GM23248 (cell line): ENCODE measurements around the gene FUOM. TPM values are rescaled to one million over a fixed set of nuclear protein-coding genes. Genes with fewer than 3 reads are reported as not detected.
"Not testable (repeated sequence)": the region's sequence is repeated elsewhere in the genome, so short reads cannot be mapped to it uniquely, and the experiment has no call there.

Experiments
- DNase-seq: peaks from one replicate; pipeline ENCODE4 v3.0.0-alpha.2; 2015
- H2AFZ ChIP-seq: fragments of 200-600 bp; sonication (generic); 2 replicates; pipeline ENCODE4 v1.6.1; 2016; ENCODE audit warnings: antibody characterized with exemption
- H3F3A ChIP-seq: fragments of 200-600 bp; sonication (generic); 2 replicates; pipeline ENCODE4 v1.6.1; 2016; ENCODE audit warnings: mild to moderate bottlenecking, antibody characterized with exemption, mixed run types; ENCODE audit not compliant: insufficient read depth
- H3K27ac ChIP-seq: fragments of 200-600 bp; sonication (generic); 2 replicates; pipeline ENCODE4 v1.5.1; 2016; ENCODE audit warnings: mild to moderate bottlenecking
- H3K27me3 ChIP-seq: fragments of 200-600 bp; sonication (generic); replicated peaks from 2 replicates; pipeline ENCODE4 v1.6.1; 2016; ENCODE audit warnings: mild to moderate bottlenecking; ENCODE audit not compliant: insufficient read depth
- H3K36me3 ChIP-seq: fragments of 200-600 bp; sonication (generic); 2 replicates; pipeline ENCODE4 v1.6.1; 2016; ENCODE audit warnings: low read depth, mild to moderate bottlenecking
- H3K4me1 ChIP-seq: fragments of 200-600 bp; sonication (generic); 2 replicates; pipeline ENCODE4 v1.6.1; 2016; ENCODE audit warnings: mild to moderate bottlenecking; ENCODE audit not compliant: insufficient read depth
- H3K4me2 ChIP-seq: fragments of 200-600 bp; sonication (generic); one replicate; pipeline ENCODE4 v1.6.1; 2016; ENCODE audit warnings: mild to moderate bottlenecking; ENCODE audit not compliant: unreplicated experiment
- H3K4me3 ChIP-seq: fragments of 200-600 bp; sonication (generic); 2 replicates; pipeline ENCODE4 v1.5.1; 2016; ENCODE audit warnings: mild to moderate bottlenecking
- H3K79me2 ChIP-seq: fragments of 200-600 bp; sonication (generic); 2 replicates; pipeline ENCODE4 v1.6.1; 2016; ENCODE audit warnings: mild to moderate bottlenecking; ENCODE audit not compliant: insufficient read depth
- H3K9ac ChIP-seq: fragments of 200-600 bp; sonication (generic); 2 replicates; pipeline ENCODE4 v1.6.1; 2016; ENCODE audit warnings: mild to moderate bottlenecking
- H3K9me2 ChIP-seq: fragments of 200-600 bp; sonication (generic); 2 replicates; pipeline ENCODE4 v1.6.1; 2016; ENCODE audit warnings: mixed run types, mild to moderate bottlenecking, moderate library complexity; ENCODE audit not compliant: insufficient read depth
- H3K9me3 ChIP-seq: fragments of 200-600 bp; sonication (generic); one replicate; pipeline ENCODE4 v1.6.1; 2017; ENCODE audit warnings: low read depth
- H4K20me1 ChIP-seq: fragments of 200-600 bp; sonication (generic); 2 replicates; pipeline ENCODE4 v1.6.0; 2016; ENCODE audit not compliant: insufficient read depth
- EZH2 ChIP-seq: fragments of 200-600 bp; sonication (generic); IDR thresholded peaks from 2 replicates; pipeline ENCODE4 v1.6.1; 2018; ENCODE audit warnings: antibody characterized with exemption, mild to moderate bottlenecking; ENCODE audit not compliant: insufficient read depth, poor library complexity, severe bottlenecking
- EZH2phosphoT487 ChIP-seq: fragments of 200-600 bp; sonication (generic); IDR thresholded peaks from 2 replicates; pipeline ENCODE4 v1.6.1; 2018; ENCODE audit warnings: antibody characterized with exemption, moderate library complexity, mild to moderate bottlenecking, low read depth; ENCODE audit not compliant: insufficient read depth
- WGBS, 2 experiments: methylation state at CpG; one replicate each; pipeline ENCODE4 v1.1.6; 2015 to 2017; ENCODE audit warnings: low lambda C conversion rate in 2 of 2, low coverage in 1 of 2; ENCODE audit errors: missing lambda C conversion rate in 2 of 2; 5-methylcytosine and 5-hydroxymethylcytosine counted together
- in situ Hi-C: fragments of 300-500 bp; cut with MboI; formaldehyde crosslinking; loops from 2 replicates; pipeline ENCODE4 v1.15.0; 2020
- polyA plus RNA-seq: library from polyadenylated mRNA; unstranded; fragments of >200 nt; fragmentation: Nextera tagmentation; extraction: Ambion mirVana; gene quantifications from 2 replicates; pipeline ENCODE4 v1.2.1, GENCODE V29; 2016
- total RNA-seq: library from RNA; depleted of rRNA; stranded (reverse); fragments of >200 nt; shearing (Covaris generic); gene quantifications from 2 replicates; pipeline ENCODE4 v1.2.3, GENCODE V29; 2014

Gene FUOM
- total and polyA plus RNA-seq, 2 experiments from 2014 or later: 21.5 to 24.5 TPM

GRCh38 chr10:133324198-133324792 is 33.5 kb downstream of the FUOM start:
- DNase-seq: peak; percentile 72
- Histone ChIP-seq H3K27ac (no peak overlapping the region), H4K20me1 (no peaks in the 10 kb centered on the region), H3K27me3 (peaks cover 30% of the 10 kb centered on the region), H3K4me3 (no peak overlapping the region), H3K9me3 (no peaks in the 10 kb centered on the region), H3K79me2 (no peaks in the 10 kb centered on the region), H3K4me1 (peaks cover 2% of the 10 kb centered on the region; the same call in 1 of the 2 replicates), H3K4me2 (no peak overlapping the region), H3K9me2 (no peaks in the 10 kb centered on the region), H2AFZ (no peak overlapping the region), H3F3A (peaks cover 3% of the 10 kb centered on the region; the same call in 1 of the 2 replicates), H3K9ac (no peak overlapping the region), H3K36me3 (no peaks in the 10 kb centered on the region)
- in situ Hi-C loops: no loop called here
- TF ChIP-seq EZH2phosphoT487: no peak
- WGBS, 2 experiments: 1 to 4% methylated on average over 7 to 13 of the region's 13 CpGs

- H3K4me3 ChIP-seq, H3K9ac ChIP-seq, H3K9me2 ChIP-seq, H3K27ac ChIP-seq, H3F3A ChIP-seq, H3K4me1 ChIP-seq, H3K4me2 ChIP-seq, H4K20me1 ChIP-seq, H2AFZ ChIP-seq, H3K36me3 ChIP-seq, H3K79me2 ChIP-seq, DNase-seq, in situ Hi-C loops, H3K9me3 ChIP-seq: not testable (repeated sequence)
- H3K27me3 ChIP-seq: peaks cover 22% of the 10 kb centered on the region
- 59 to 69% methylated on average over 10 to 13 of the region's 14 CpGs for WGBS, 2 experiments
These were observed 35.6 kb downstream of the FUOM start for GRCh38 chr10:133322064-133322709.

GRCh38 chr10:133320852-133321422 is 36.9 kb downstream of the FUOM start:
- H3K36me3 ChIP-seq, H3K27ac ChIP-seq, H2AFZ ChIP-seq, DNase-seq, H3F3A ChIP-seq, H4K20me1 ChIP-seq, H3K9me3 ChIP-seq, H3K79me2 ChIP-seq, H3K4me3 ChIP-seq, in situ Hi-C loops, H3K27me3 ChIP-seq, H3K9me2 ChIP-seq, H3K9ac ChIP-seq, H3K4me2 ChIP-seq, H3K4me1 ChIP-seq: not testable (repeated sequence)
- WGBS, 2 experiments: 86 to 90% methylated on average over 6 of the region's 6 CpGs

- no peaks in the 10 kb centered on the region for H3K79me2 ChIP-seq
These were observed 39.2 kb downstream of the FUOM start for GRCh38 chr10:133318494-133319127.

More at GRCh38 chr10:133318494-133319127, 39.2 kb downstream of the FUOM start:
- in situ Hi-C loops: no loop called here
- peak overlapping the region; percentile 71 for H2AFZ ChIP-seq
- H4K20me1 ChIP-seq: no peaks in the 10 kb centered on the region
- peak overlapping the region; percentile 67 for H3K4me3 ChIP-seq
- H3K27ac ChIP-seq: no peak overlapping the region
- no peaks in the 10 kb centered on the region for H3K9me3 ChIP-seq
- 0 out of 2 replicates have a peak, but pooled peaks cover 5% of the 10 kb centered on the region for H3F3A ChIP-seq
- TF ChIP-seq EZH2phosphoT487: no peak
- TF ChIP-seq EZH2: no peak
- no peaks in the 10 kb centered on the region for H3K4me1 ChIP-seq
- 13 to 17% methylated on average over 45 to 49 of the region's 51 CpGs for WGBS, 2 experiments
- peak; percentile 77 for DNase-seq
- no peaks in the 10 kb centered on the region for H3K9me2 ChIP-seq
- H3K4me2 ChIP-seq: peak overlapping the region; percentile 71
- no peaks in the 10 kb centered on the region for H3K36me3 ChIP-seq
- H3K9ac ChIP-seq: no peak overlapping the region
- no peaks in the 10 kb centered on the region for H3K27me3 ChIP-seq
